Transverse colon (tissue), 3 donors: Measurements from ENCODE around the gene IFRD2.
A peak's percentile ranks its signal among the peaks of the same experiment; 100 is the strongest.

Source experiments
- CTCF ChIP-seq, 5 experiments: fragments of 200-600 bp in 3 of 5; fragments of 450-650 bp in 2 of 5; sonication (generic) in 3 of 5; IDR thresholded peaks; 1 replicate in 2 of 5; 2 replicates in 3 of 5; pipeline ENCODE4 v1.5.1; 2016 to 2017; ENCODE audit warnings: antibody characterized with exemption in 5 of 5, inconsistent platforms in 3 of 5, mild to moderate bottlenecking in 2 of 5, moderate library complexity in 1 of 5
- POLR2A ChIP-seq: fragments of 450-650 bp; IDR thresholded peaks from one replicate; pipeline ENCODE4 v1.6.1; 2016; ENCODE audit warnings: antibody characterized with exemption, mild to moderate bottlenecking, moderate library complexity

GRCh38 chr3:50268703-50269451 is 23.4 kb downstream of the IFRD2 start, which contains the start of gene SEMA3B:
- TF ChIP-seq CTCF (IDR thresholded peaks at IDR 0.05) (no peak), POLR2A (peak; percentile 79)
